Measurements from ENCODE around the gene NXPE1. TPM values are rescaled to one million over a fixed set of nuclear protein-coding genes. Genes with fewer than 3 reads are reported as not detected.

NXPE1 gene
- total RNA-seq, 2 donors from 2014 or later: not detected

GRCh38 chr11:114587398-114587953, 27.8 kb upstream of the NXPE1 start:
- Mint-ChIP-seq H3K4me1 (no peaks in the 10 kb centered on the region), H3K27ac (no peak overlapping the region), H3K27me3 (peaks cover 3% of the 10 kb centered on the region), H3K36me3 (ENCODE audit: low read depth) (no peaks in the 10 kb centered on the region), H3K4me3 (no peak overlapping the region), H3K9me3 (peaks cover 22% of the 10 kb centered on the region)
- ATAC-seq (replicated peaks): no peak

- Mint-ChIP-seq H3K4me1 (no peaks in the 10 kb centered on the region), H3K9me3 (peaks cover 22% of the 10 kb centered on the region), H3K27me3 (peaks cover 3% of the 10 kb centered on the region), H3K4me3 (no peak overlapping the region), H3K27ac (no peak overlapping the region), H3K36me3 (ENCODE audit: low read depth) (no peaks in the 10 kb centered on the region)
- no peak for ATAC-seq (replicated peaks)
Measured at GRCh38 chr11:114586797-114587196, 27.1 kb upstream of the NXPE1 start.

GRCh38 chr11:114571712-114572111, 12.0 kb upstream of the NXPE1 start:
- Mint-ChIP-seq H3K27me3 (peaks cover 11% of the 10 kb centered on the region), H3K36me3 (ENCODE audit: low read depth) (no peaks in the 10 kb centered on the region), H3K27ac (no peak overlapping the region), H3K9me3 (peaks cover 14% of the 10 kb centered on the region), H3K4me1 (no peaks in the 10 kb centered on the region), H3K4me3 (no peak overlapping the region)
- no peak for ATAC-seq (replicated peaks)

GRCh38 chr11:114569801-114570200, 10.1 kb upstream of the NXPE1 start:
- H3K4me1 Mint-ChIP-seq: no peaks in the 10 kb centered on the region
- ATAC-seq (replicated peaks): no peak
- peaks cover 14% of the 10 kb centered on the region for H3K9me3 Mint-ChIP-seq
- H3K4me3 Mint-ChIP-seq: no peak overlapping the region
- no peak overlapping the region for H3K27ac Mint-ChIP-seq
- peaks cover 11% of the 10 kb centered on the region for H3K27me3 Mint-ChIP-seq
- H3K36me3 Mint-ChIP-seq (ENCODE audit: low read depth): no peaks in the 10 kb centered on the region

- Mint-ChIP-seq H3K9me3 (peaks cover 5% of the 10 kb centered on the region), H3K4me1 (no peaks in the 10 kb centered on the region), H3K36me3 (ENCODE audit: low read depth) (no peaks in the 10 kb centered on the region), H3K27me3 (peaks cover 8% of the 10 kb centered on the region), H3K4me3 (no peak overlapping the region), H3K27ac (no peak overlapping the region)
- ATAC-seq (replicated peaks): no peak
Measured at GRCh38 chr11:114566276-114566675, 6.6 kb upstream of the NXPE1 start.

GRCh38 chr11:114564831-114565230, 5.2 kb upstream of the NXPE1 start:
- Mint-ChIP-seq H3K4me3 (no peak overlapping the region), H3K36me3 (ENCODE audit: low read depth) (no peaks in the 10 kb centered on the region), H3K27me3 (peaks cover 5% of the 10 kb centered on the region), H3K4me1 (no peaks in the 10 kb centered on the region), H3K27ac (no peak overlapping the region), H3K9me3 (no peaks in the 10 kb centered on the region)
- ATAC-seq (replicated peaks): no peak

GRCh38 chr11:114563077-114563476, 3.4 kb upstream of the NXPE1 start:
- peak; percentile 32 for ATAC-seq (replicated peaks)
- H3K36me3 Mint-ChIP-seq (ENCODE audit: low read depth): no peaks in the 10 kb centered on the region
- no peak overlapping the region for H3K27ac Mint-ChIP-seq
- H3K4me1 Mint-ChIP-seq: no peaks in the 10 kb centered on the region
- H3K4me3 Mint-ChIP-seq: no peak overlapping the region
- H3K27me3 Mint-ChIP-seq: peaks cover 4% of the 10 kb centered on the region
- no peaks in the 10 kb centered on the region for H3K9me3 Mint-ChIP-seq

GRCh38 chr11:114562166-114562916, 2.7 kb upstream of the NXPE1 start:
- H3K27me3 Mint-ChIP-seq: peaks cover 4% of the 10 kb centered on the region
- H3K9me3 Mint-ChIP-seq: no peaks in the 10 kb centered on the region
- no peaks in the 10 kb centered on the region for H3K36me3 Mint-ChIP-seq (ENCODE audit: low read depth)
- no peak overlapping the region for H3K4me3 Mint-ChIP-seq
- no peaks in the 10 kb centered on the region for H3K4me1 Mint-ChIP-seq
- ATAC-seq (replicated peaks): no peak
- H3K27ac Mint-ChIP-seq: no peak overlapping the region

- no peak overlapping the region for H3K4me3 Mint-ChIP-seq
- no peaks in the 10 kb centered on the region for H3K9me3 Mint-ChIP-seq
- no peaks in the 10 kb centered on the region for H3K36me3 Mint-ChIP-seq (ENCODE audit: low read depth)
- peaks cover 4% of the 10 kb centered on the region for H3K27me3 Mint-ChIP-seq
- H3K4me1 Mint-ChIP-seq: no peaks in the 10 kb centered on the region
- no peak for ATAC-seq (replicated peaks)
- H3K27ac Mint-ChIP-seq: no peak overlapping the region
Measured at GRCh38 chr11:114556135-114556534, 3.5 kb downstream of the NXPE1 start.

- no peaks in the 10 kb centered on the region for H3K36me3 Mint-ChIP-seq (ENCODE audit: low read depth)
- H3K4me1 Mint-ChIP-seq: no peaks in the 10 kb centered on the region
- no peak for ATAC-seq (replicated peaks)
- no peaks in the 10 kb centered on the region for H3K9me3 Mint-ChIP-seq
- no peak overlapping the region for H3K27ac Mint-ChIP-seq
- no peak overlapping the region for H3K4me3 Mint-ChIP-seq
- no peaks in the 10 kb centered on the region for H3K27me3 Mint-ChIP-seq
Measured at GRCh38 chr11:114553642-114554041, 6.0 kb downstream of the NXPE1 start.

- H3K36me3 Mint-ChIP-seq (ENCODE audit: low read depth): no peaks in the 10 kb centered on the region
- no peak overlapping the region for H3K4me3 Mint-ChIP-seq
- no peak overlapping the region for H3K27ac Mint-ChIP-seq
- ATAC-seq (replicated peaks): no peak
- no peaks in the 10 kb centered on the region for H3K4me1 Mint-ChIP-seq
- no peaks in the 10 kb centered on the region for H3K9me3 Mint-ChIP-seq
- H3K27me3 Mint-ChIP-seq: no peaks in the 10 kb centered on the region
Measured at GRCh38 chr11:114551060-114551459, 8.6 kb downstream of the NXPE1 start.

- no peak overlapping the region for H3K4me3 Mint-ChIP-seq
- H3K4me1 Mint-ChIP-seq: no peaks in the 10 kb centered on the region
- H3K9me3 Mint-ChIP-seq: peaks cover 9% of the 10 kb centered on the region
- H3K27ac Mint-ChIP-seq: no peak overlapping the region
- peaks cover 4% of the 10 kb centered on the region for H3K27me3 Mint-ChIP-seq
- no peak for ATAC-seq (replicated peaks)
- H3K36me3 Mint-ChIP-seq (ENCODE audit: low read depth): no peaks in the 10 kb centered on the region
Measured at GRCh38 chr11:114525682-114526081, 34.0 kb downstream of the NXPE1 start.

- H3K27me3 Mint-ChIP-seq: peaks cover 9% of the 10 kb centered on the region
- H3K4me1 Mint-ChIP-seq: no peaks in the 10 kb centered on the region
- no peak for ATAC-seq (replicated peaks)
- H3K4me3 Mint-ChIP-seq: no peak overlapping the region
- no peaks in the 10 kb centered on the region for H3K36me3 Mint-ChIP-seq (ENCODE audit: low read depth)
- no peak overlapping the region for H3K27ac Mint-ChIP-seq
- peaks cover 9% of the 10 kb centered on the region for H3K9me3 Mint-ChIP-seq
Measured at GRCh38 chr11:114524122-114524521, 35.6 kb downstream of the NXPE1 start.

- no peak for ATAC-seq (replicated peaks)
- Mint-ChIP-seq H3K27me3 (peaks cover 5% of the 10 kb centered on the region), H3K4me3 (no peak overlapping the region), H3K27ac (no peak overlapping the region), H3K4me1 (no peaks in the 10 kb centered on the region), H3K36me3 (ENCODE audit: low read depth) (no peaks in the 10 kb centered on the region), H3K9me3 (peaks cover 9% of the 10 kb centered on the region)
Measured at GRCh38 chr11:114522818-114523217, 36.9 kb downstream of the NXPE1 start.

- Mint-ChIP-seq H3K4me3 (no peak overlapping the region), H3K27me3 (peaks cover 3% of the 10 kb centered on the region), H3K27ac (no peak overlapping the region), H3K9me3 (peaks cover 5% of the 10 kb centered on the region), H3K4me1 (no peaks in the 10 kb centered on the region), H3K36me3 (ENCODE audit: low read depth) (no peaks in the 10 kb centered on the region)
- no peak for ATAC-seq (replicated peaks)
Measured at GRCh38 chr11:114511538-114511937, 48.1 kb downstream of the NXPE1 start.

All from activated T-helper 17 cell treated with anti-CD3 and anti-CD28 coated beads, Interleukin-2, amount 50 U/mL, for 72 hours (primary cell).